Measurements from ENCODE around the gene CEP57L1.

CEP57L1 gene

DNA sequence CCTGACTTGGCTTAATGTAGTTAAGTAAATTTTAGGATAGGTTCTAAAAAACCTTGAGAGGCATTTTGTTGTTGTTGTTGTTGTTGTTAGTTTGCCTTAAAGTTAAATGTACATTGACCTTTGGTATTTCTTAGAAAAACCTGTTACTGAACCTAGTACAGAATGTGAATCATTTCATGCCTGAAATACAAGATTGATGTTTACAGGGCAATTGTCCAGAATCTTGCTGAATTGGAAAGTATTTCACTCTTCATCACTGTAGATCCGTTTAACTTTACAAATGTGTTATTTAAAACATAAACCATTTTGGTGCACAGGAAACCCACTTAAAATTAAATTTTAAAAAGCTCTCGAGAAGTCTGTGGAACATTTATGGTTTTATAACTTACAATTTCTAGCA is 75.0 kb downstream of the CEP57L1 start:
- Histone ChIP-seq H3K4ac (ENCODE audit: low read depth in 1 of 2, low read length in 2 of 2) (no peak overlapping the region), H3K14ac (ENCODE audit: low read length in 2 of 2) (no peak overlapping the region), H3K4me3 (ENCODE audit: insufficient read depth in 1 of 2, low read depth in 1 of 2, low read length in 2 of 2) (no peak overlapping the region), H3K79me1 (replicated peaks; ENCODE audit: low read length, poor library complexity, severe bottlenecking) (no peaks in the 10 kb centered on the region), H3K36me3 (ENCODE audit: control insufficient read depth in 1 of 2, insufficient read depth in 2 of 2, low read depth in 1 of 2, low read length in 2 of 2) (no peaks in the 10 kb centered on the region), H3K23ac (ENCODE audit: low read length in 2 of 2) (no peak overlapping the region), H3K4me1 (ENCODE audit: control insufficient read depth, insufficient read depth, low read depth, low read length) (no peaks in the 10 kb centered on the region), H2AFZ (ENCODE audit: low read depth, low read length) (no peak overlapping the region), H3K4me2 (ENCODE audit: low read length, poor library complexity, severe bottlenecking) (no peak overlapping the region), H2BK12ac (ENCODE audit: low read length in 2 of 2) (no peak overlapping the region), H3K27ac (ENCODE audit: low read length, poor library complexity, severe bottlenecking) (no peak overlapping the region), H4K91ac (ENCODE audit: low read length) (no peak overlapping the region), H2BK5ac (ENCODE audit: low read depth, low read length, poor library complexity, severe bottlenecking) (no peak overlapping the region), H4K8ac (ENCODE audit: low read length) (no peak overlapping the region), H3K18ac (ENCODE audit: low read depth in 1 of 2, low read length in 2 of 2) (no peak overlapping the region), H3K9me3 (ENCODE audit: control insufficient read depth, low read length) (no peaks in the 10 kb centered on the region), H2BK15ac (ENCODE audit: low read depth, poor library complexity, severe bottlenecking) (no peak overlapping the region), H2AK5ac (ENCODE audit: low read length, severe bottlenecking) (no peak overlapping the region), H3K9ac (ENCODE audit: low read length) (no peak overlapping the region), H2BK120ac (ENCODE audit: low read depth, low read length) (no peak overlapping the region), H3K27me3 (ENCODE audit: control insufficient read depth in 1 of 2, insufficient read depth in 1 of 2, low read length in 2 of 2) (no peaks in the 10 kb centered on the region)
- WGBS = no CpG with 5 or more reads among the region's 2 CpGs
- DNase-seq = no peak

DNA sequence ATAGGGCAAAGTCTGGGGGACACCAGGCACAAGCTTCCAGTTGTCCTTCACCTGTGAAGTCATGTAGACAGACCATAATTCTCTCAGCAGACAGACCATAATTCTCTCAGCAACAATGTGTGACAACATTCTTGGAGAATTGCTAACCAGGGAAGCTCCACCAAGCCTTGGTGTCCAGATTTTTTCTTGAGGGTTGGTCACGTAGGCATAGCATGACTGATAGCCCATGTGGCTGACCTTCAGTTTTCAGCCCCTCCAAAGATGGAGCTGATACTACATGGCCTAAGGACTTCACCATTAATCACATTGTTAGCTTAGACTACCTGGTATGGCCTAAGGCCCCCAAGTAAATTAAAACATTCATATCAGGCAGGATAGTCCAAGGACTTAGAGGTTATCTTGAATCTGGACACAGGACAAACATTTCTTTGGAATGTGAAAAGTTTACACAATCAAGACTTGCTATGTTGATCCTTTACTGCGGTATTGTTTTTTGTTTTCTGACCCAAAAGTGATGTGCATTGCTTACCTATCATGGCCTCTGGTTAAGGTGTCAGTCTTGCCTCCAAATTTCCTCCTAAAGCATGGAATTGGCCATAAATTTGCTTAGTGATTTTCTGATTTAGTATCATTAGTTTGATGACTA is 76.9 kb downstream of the CEP57L1 start:
- no peak overlapping the region for H3K4me3 ChIP-seq (ENCODE audit: insufficient read depth in 1 of 2, low read depth in 1 of 2, low read length in 2 of 2)
- H2BK15ac ChIP-seq (ENCODE audit: low read depth, poor library complexity, severe bottlenecking) = no peak overlapping the region
- H3K4ac ChIP-seq (ENCODE audit: low read depth in 1 of 2, low read length in 2 of 2) = no peak overlapping the region
- H3K36me3 ChIP-seq (ENCODE audit: control insufficient read depth in 1 of 2, insufficient read depth in 2 of 2, low read depth in 1 of 2, low read length in 2 of 2) = no peaks in the 10 kb centered on the region
- H3K79me1 ChIP-seq (replicated peaks; ENCODE audit: low read length, poor library complexity, severe bottlenecking) = no peaks in the 10 kb centered on the region
- H2AK5ac ChIP-seq (ENCODE audit: low read length, severe bottlenecking) = no peak overlapping the region
- no peak overlapping the region for H3K23ac ChIP-seq (ENCODE audit: low read length in 2 of 2)
- no peak overlapping the region for H4K8ac ChIP-seq (ENCODE audit: low read length)
- H3K9me3 ChIP-seq (ENCODE audit: control insufficient read depth, low read length) = no peaks in the 10 kb centered on the region
- no peak overlapping the region for H4K91ac ChIP-seq (ENCODE audit: low read length)
- 91% methylated on average over 2 of the region's 2 CpGs for WGBS
- H2BK12ac ChIP-seq (ENCODE audit: low read length in 2 of 2) = no peak overlapping the region
- no peak overlapping the region for H3K18ac ChIP-seq (ENCODE audit: low read depth in 1 of 2, low read length in 2 of 2)
- H3K9ac ChIP-seq (ENCODE audit: low read length) = no peak overlapping the region
- no peak overlapping the region for H3K14ac ChIP-seq (ENCODE audit: low read length in 2 of 2)
- no peaks in the 10 kb centered on the region for H3K27me3 ChIP-seq (ENCODE audit: control insufficient read depth in 1 of 2, insufficient read depth in 1 of 2, low read length in 2 of 2)
- no peak overlapping the region for H3K27ac ChIP-seq (ENCODE audit: low read length, poor library complexity, severe bottlenecking)
- H3K4me1 ChIP-seq (ENCODE audit: control insufficient read depth, insufficient read depth, low read depth, low read length) = no peaks in the 10 kb centered on the region
- no peak overlapping the region for H3K4me2 ChIP-seq (ENCODE audit: low read length, poor library complexity, severe bottlenecking)
- H2AFZ ChIP-seq (ENCODE audit: low read depth, low read length) = no peak overlapping the region
- no peak for DNase-seq
- no peak overlapping the region for H2BK120ac ChIP-seq (ENCODE audit: low read depth, low read length)
- no peak overlapping the region for H2BK5ac ChIP-seq (ENCODE audit: low read depth, low read length, poor library complexity, severe bottlenecking)

DNA sequence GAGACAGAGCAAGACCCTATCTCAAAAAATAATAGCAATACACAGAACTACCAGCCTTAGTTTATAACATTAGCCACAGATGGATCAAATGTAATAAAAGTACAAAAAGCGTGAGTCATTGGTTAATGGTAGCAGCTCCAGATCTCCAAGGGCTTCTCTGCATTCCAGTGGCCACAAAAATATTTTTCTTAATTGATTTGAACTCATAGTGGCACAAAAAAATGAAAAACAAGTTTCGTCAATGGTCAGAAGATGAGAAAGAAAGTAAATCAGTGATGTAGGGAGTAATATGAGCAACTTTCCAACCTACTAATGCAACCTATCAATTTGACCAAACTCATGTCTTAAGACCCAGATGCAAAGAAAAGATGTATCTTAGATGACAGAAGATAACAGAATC is 79.6 kb downstream of the CEP57L1 start:
- whole genome bisulfite sequencing = no CpG with 5 or more reads among the region's 2 CpGs
- no peak overlapping the region for H3K23ac ChIP-seq (ENCODE audit: low read length in 2 of 2)
- H2BK5ac ChIP-seq (ENCODE audit: low read depth, low read length, poor library complexity, severe bottlenecking) = no peak overlapping the region
- H3K4me2 ChIP-seq (ENCODE audit: low read length, poor library complexity, severe bottlenecking) = no peak overlapping the region
- H3K18ac ChIP-seq (ENCODE audit: low read depth in 1 of 2, low read length in 2 of 2) = no peak overlapping the region
- H3K14ac ChIP-seq (ENCODE audit: low read length in 2 of 2) = no peak overlapping the region
- no peak for DNase-seq
- H2BK120ac ChIP-seq (ENCODE audit: low read depth, low read length) = no peak overlapping the region
- H2AFZ ChIP-seq (ENCODE audit: low read depth, low read length) = no peak overlapping the region
- H3K4me1 ChIP-seq (ENCODE audit: control insufficient read depth, insufficient read depth, low read depth, low read length) = no peaks in the 10 kb centered on the region
- no peaks in the 10 kb centered on the region for H3K79me1 ChIP-seq (replicated peaks; ENCODE audit: low read length, poor library complexity, severe bottlenecking)
- no peak overlapping the region for H3K27ac ChIP-seq (ENCODE audit: low read length, poor library complexity, severe bottlenecking)
- no peak overlapping the region for H2AK5ac ChIP-seq (ENCODE audit: low read length, severe bottlenecking)
- no peak overlapping the region for H3K4ac ChIP-seq (ENCODE audit: low read depth in 1 of 2, low read length in 2 of 2)
- no peak overlapping the region for H2BK12ac ChIP-seq (ENCODE audit: low read length in 2 of 2)
- H3K9me3 ChIP-seq (ENCODE audit: control insufficient read depth, low read length) = no peaks in the 10 kb centered on the region
- no peaks in the 10 kb centered on the region for H3K27me3 ChIP-seq (ENCODE audit: control insufficient read depth in 1 of 2, insufficient read depth in 1 of 2, low read length in 2 of 2)
- no peak overlapping the region for H2BK15ac ChIP-seq (ENCODE audit: low read depth, poor library complexity, severe bottlenecking)
- H3K9ac ChIP-seq (ENCODE audit: low read length) = no peak overlapping the region
- H4K8ac ChIP-seq (ENCODE audit: low read length) = no peak overlapping the region
- H4K91ac ChIP-seq (ENCODE audit: low read length) = no peak overlapping the region
- no peaks in the 10 kb centered on the region for H3K36me3 ChIP-seq (ENCODE audit: control insufficient read depth in 1 of 2, insufficient read depth in 2 of 2, low read depth in 1 of 2, low read length in 2 of 2)
- H3K4me3 ChIP-seq (ENCODE audit: insufficient read depth in 1 of 2, low read depth in 1 of 2, low read length in 2 of 2) = no peak overlapping the region

DNA sequence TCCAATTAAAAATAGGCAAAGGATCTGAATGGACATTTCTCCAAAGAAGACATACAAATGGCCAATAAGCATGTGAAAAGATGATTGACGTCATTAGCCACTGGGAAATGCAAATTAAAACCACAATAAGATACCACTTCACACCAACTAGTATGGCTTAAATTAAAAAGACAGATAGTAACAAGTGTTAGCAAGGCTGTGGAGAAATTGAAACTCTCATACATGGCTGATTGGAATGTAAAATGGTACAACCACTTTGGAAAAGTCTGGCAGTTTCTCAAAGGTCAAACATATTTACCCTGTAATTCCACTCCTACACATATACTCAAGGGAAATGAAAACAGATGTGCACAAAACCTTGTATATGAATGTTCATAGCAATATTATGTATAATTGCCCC is 83.6 kb downstream of the CEP57L1 start:
- Histone ChIP-seq H3K23ac (ENCODE audit: low read length in 2 of 2) (no peak overlapping the region), H3K4me2 (ENCODE audit: low read length, poor library complexity, severe bottlenecking) (no peak overlapping the region), H3K14ac (ENCODE audit: low read length in 2 of 2) (no peak overlapping the region), H2BK12ac (ENCODE audit: low read length in 2 of 2) (no peak overlapping the region), H2AK5ac (ENCODE audit: low read length, severe bottlenecking) (no peak overlapping the region), H4K8ac (ENCODE audit: low read length) (no peak overlapping the region), H3K4me3 (ENCODE audit: insufficient read depth in 1 of 2, low read depth in 1 of 2, low read length in 2 of 2) (no peak overlapping the region), H2BK5ac (ENCODE audit: low read depth, low read length, poor library complexity, severe bottlenecking) (no peak overlapping the region), H3K27ac (ENCODE audit: low read length, poor library complexity, severe bottlenecking) (no peak overlapping the region), H3K4me1 (ENCODE audit: control insufficient read depth, insufficient read depth, low read depth, low read length) (no peaks in the 10 kb centered on the region), H2AFZ (ENCODE audit: low read depth, low read length) (no peak overlapping the region), H3K18ac (ENCODE audit: low read depth in 1 of 2, low read length in 2 of 2) (no peak overlapping the region), H3K79me1 (replicated peaks; ENCODE audit: low read length, poor library complexity, severe bottlenecking) (no peaks in the 10 kb centered on the region), H3K9me3 (ENCODE audit: control insufficient read depth, low read length) (no peaks in the 10 kb centered on the region), H2BK120ac (ENCODE audit: low read depth, low read length) (no peak overlapping the region), H3K36me3 (ENCODE audit: control insufficient read depth in 1 of 2, insufficient read depth in 2 of 2, low read depth in 1 of 2, low read length in 2 of 2) (no peaks in the 10 kb centered on the region), H3K4ac (ENCODE audit: low read depth in 1 of 2, low read length in 2 of 2) (no peak overlapping the region), H2BK15ac (ENCODE audit: low read depth, poor library complexity, severe bottlenecking) (no peak overlapping the region), H3K9ac (ENCODE audit: low read length) (no peak overlapping the region), H4K91ac (ENCODE audit: low read length) (no peak overlapping the region), H3K27me3 (ENCODE audit: control insufficient read depth in 1 of 2, insufficient read depth in 1 of 2, low read length in 2 of 2) (peaks cover 0 to 14% of the 10 kb centered on the region in 2 experiments)
- WGBS = no CpG with 5 or more reads among the region's 1 CpG
- DNase-seq = no peak
